Heart right ventricle (tissue), 16 donors: ENCODE measurements around the gene PDZRN4. TPM values are rescaled to one million over a fixed set of nuclear protein-coding genes. Genes with fewer than 3 reads are reported as not detected.

Experiments
- ATAC-seq, 8 donors: fragments of 200-7000 bp; cut with Tn5 transposase; one replicate each; pipeline ENCODE4 v1.9.1; 2020; ENCODE audit warnings: mild to moderate bottlenecking in 8 of 8, moderate library complexity in 8 of 8, moderate number of reproducible peaks in 1 of 8
- DNase-seq, 2 donors: peaks; one replicate each; pipeline ENCODE4 v3.0.0-alpha.2; 2020
- H3K27ac ChIP-seq, 10 donors: fragments of 200-600 bp; sonication (generic) in 2 of 10; one replicate each; pipeline versions ENCODE4 v1.5.0 to v1.8.0; 2020 to 2022; ENCODE audit warnings: mild to moderate bottlenecking in 3 of 10
- H3K27me3 ChIP-seq, 7 donors: fragments of 200-600 bp; one replicate each; pipeline ENCODE4 v1.8.0; 2021 to 2022; ENCODE audit warnings: mild to moderate bottlenecking in 2 of 7
- H3K36me3 ChIP-seq, 9 donors: fragments of 200-600 bp; sonication (generic) in 1 of 9; one replicate each; pipeline versions ENCODE4 v1.5.0 to v1.8.0; 2020 to 2022; ENCODE audit warnings: mild to moderate bottlenecking in 2 of 9
- H3K4me1 ChIP-seq, 9 donors: fragments of 200-600 bp; sonication (generic) in 1 of 9; one replicate each; pipeline versions ENCODE4 v1.5.0 to v1.8.0; 2020 to 2022; ENCODE audit warnings: mild to moderate bottlenecking in 4 of 9
- H3K4me3 ChIP-seq, 10 donors: fragments of 200-600 bp; sonication (generic) in 2 of 10; one replicate each; pipeline versions ENCODE4 v1.5.0 to v1.8.0; 2020 to 2022; ENCODE audit warnings: mild to moderate bottlenecking in 7 of 10, moderate library complexity in 2 of 10
- H3K9me3 ChIP-seq, 11 donors: fragments of 200-600 bp in 10 of 11; sonication (generic) in 2 of 11; one replicate each; pipeline versions ENCODE4 v1.5.0 to v1.8.0; 2013 to 2022; ENCODE audit warnings: mild to moderate bottlenecking in 2 of 11, control low read depth in 1 of 11, moderate library complexity in 1 of 11
- WGBS, 2 donors: extraction: QIAGEN DNeasy Blood & Tissue Kit; methylation state at CpG; one replicate each; pipeline ENCODE4 v1.1.7; 2013; ENCODE audit warnings: inconsistent platforms in 1 of 2; 5-methylcytosine and 5-hydroxymethylcytosine counted together
- intact Hi-C, 10 donors: fragments of 100-400 bp; cut with DNase I; formaldehyde crosslinking; loops; one replicate each; pipeline versions ENCODE4 v1.11.1 to v1.14.2; 2022
- polyA plus RNA-seq, 2 donors: library from polyadenylated mRNA; stranded (reverse); fragments of 200-250 nt; gene quantifications; one replicate each; pipeline ENCODE4 v1.2.3, GENCODE V29; 2013
- total RNA-seq, 10 donors: library from RNA; stranded (reverse); fragmentation: NEBNext Ultra II Directional in 3 of 10; extraction: Animal tissue kit (Norgen Biotek cat#: 25700) in 3 of 10; gene quantifications; one replicate each; pipeline versions ENCODE4 v1.2.1 to v1.2.4, GENCODE V29; 2021 to 2023
- TF ChIP-seq, protein P1 (sequence below), 9 donors: fragments of 200-600 bp; sonication (generic) in 2 of 9; IDR thresholded peaks; one replicate each; pipeline versions ENCODE4 v1.5.0 to v1.8.0; 2021 to 2022; ENCODE audit warnings: antibody characterized with exemption in 9 of 9, mild to moderate bottlenecking in 5 of 9, moderate library complexity in 1 of 9
- donor health status: Arrhythmogenic right ventricular cardiomyopathy.
- donor health status: ischemic (EF 13 %, LVEDD 7.1; RV severe dilation, severe dysfunction).
- donor health status: healthy with polysubstance abuse.
- donor health status: DM: no; HTN: yes; CAD: no.
- donor health status: DM: no; HTN: no; CAD: no.
- donor health status: ischemic (EF 25% LVEDD 6.9; RV normal size, moderate dysfunction).
- donor health status: ischemic (EF 25% LVEDD 5.7; RV mildly dilated, moderate dysfunction).
- donor health status: healthy.
- donor health status: DM: yes; HTN: yes; CAD: no.
- donor health status: Ischemic cardiomyopathy.
- donor health status: ischemic (EF 35%, LVEDD 5.7; RV mildly dilated, moderate dysfunction).
- donor health status: nonischemic (EF 11% LVEDD 7.7; RV severe dilation, severe dysfunction).
- donor health status: DM: yes; HTN: yes; CAD: no.
- donor health status: PGD.
- donor health status: ischemic (EF 29% LVEDD 5.4; RV normal size, mild dysfunction).
- donor health status: nonischemic (EF 23%, LVEDD 6.1; RV moderate dilation, normal function).

PDZRN4 gene
- total and polyA plus RNA-seq, 12 donors: 0.04 to 0.28 (median 0.15) TPM; not detected in 5

DNA sequence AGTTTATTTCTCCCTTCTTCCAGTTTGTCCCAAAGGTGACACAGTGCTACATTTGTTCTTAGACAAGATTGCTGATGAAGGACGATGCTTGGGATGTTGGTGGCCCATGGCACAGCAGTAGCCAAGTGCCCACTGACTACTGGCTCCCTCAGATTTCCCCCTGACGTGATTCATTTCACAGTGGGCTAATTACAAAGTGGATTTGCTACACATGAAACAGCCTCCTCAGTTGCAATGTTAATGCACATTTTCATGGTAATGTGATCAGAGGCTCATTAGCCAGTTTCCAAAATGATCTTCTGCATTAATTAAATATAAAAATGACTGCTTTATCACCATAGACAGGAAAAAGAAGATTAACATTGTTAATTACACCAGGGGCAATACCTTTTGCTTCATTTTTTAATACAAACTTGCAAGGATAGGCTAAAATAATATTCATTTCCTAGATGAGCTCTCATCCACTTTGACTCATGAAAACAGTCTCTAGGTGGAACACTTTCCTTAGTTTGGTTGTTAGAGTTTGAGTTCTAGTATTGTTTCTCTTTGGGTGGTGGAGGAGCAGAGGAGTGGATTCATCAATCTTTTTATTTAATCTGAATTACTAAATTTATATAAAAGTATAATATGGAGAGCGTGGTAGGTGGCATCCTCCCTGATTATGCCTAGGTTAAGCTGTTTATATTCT, 250.9 kb downstream of the PDZRN4 start:
- Histone ChIP-seq H3K27ac (no peak overlapping the region), H3K4me3 (no peak overlapping the region), H3K9me3 (no peaks in the 10 kb centered on the region), H3K27me3 (peaks cover 0 to 4% (median 0%) of the 10 kb centered on the region in 7 donors), H3K36me3 (no peaks in the 10 kb centered on the region), H3K4me1 (no peaks in the 10 kb centered on the region)
- intact Hi-C loops: no loop called here
- WGBS, 2 donors: 87% methylated on average over 3 of the region's 3 CpGs
- TF ChIP-seq, protein P1, sequence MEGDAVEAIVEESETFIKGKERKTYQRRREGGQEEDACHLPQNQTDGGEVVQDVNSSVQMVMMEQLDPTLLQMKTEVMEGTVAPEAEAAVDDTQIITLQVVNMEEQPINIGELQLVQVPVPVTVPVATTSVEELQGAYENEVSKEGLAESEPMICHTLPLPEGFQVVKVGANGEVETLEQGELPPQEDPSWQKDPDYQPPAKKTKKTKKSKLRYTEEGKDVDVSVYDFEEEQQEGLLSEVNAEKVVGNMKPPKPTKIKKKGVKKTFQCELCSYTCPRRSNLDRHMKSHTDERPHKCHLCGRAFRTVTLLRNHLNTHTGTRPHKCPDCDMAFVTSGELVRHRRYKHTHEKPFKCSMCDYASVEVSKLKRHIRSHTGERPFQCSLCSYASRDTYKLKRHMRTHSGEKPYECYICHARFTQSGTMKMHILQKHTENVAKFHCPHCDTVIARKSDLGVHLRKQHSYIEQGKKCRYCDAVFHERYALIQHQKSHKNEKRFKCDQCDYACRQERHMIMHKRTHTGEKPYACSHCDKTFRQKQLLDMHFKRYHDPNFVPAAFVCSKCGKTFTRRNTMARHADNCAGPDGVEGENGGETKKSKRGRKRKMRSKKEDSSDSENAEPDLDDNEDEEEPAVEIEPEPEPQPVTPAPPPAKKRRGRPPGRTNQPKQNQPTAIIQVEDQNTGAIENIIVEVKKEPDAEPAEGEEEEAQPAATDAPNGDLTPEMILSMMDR (IDR thresholded peaks at IDR 0.05): peak in 1 of 9 donors; percentile 11
- ATAC-seq: no peak
- DNase-seq: no peak

DNA sequence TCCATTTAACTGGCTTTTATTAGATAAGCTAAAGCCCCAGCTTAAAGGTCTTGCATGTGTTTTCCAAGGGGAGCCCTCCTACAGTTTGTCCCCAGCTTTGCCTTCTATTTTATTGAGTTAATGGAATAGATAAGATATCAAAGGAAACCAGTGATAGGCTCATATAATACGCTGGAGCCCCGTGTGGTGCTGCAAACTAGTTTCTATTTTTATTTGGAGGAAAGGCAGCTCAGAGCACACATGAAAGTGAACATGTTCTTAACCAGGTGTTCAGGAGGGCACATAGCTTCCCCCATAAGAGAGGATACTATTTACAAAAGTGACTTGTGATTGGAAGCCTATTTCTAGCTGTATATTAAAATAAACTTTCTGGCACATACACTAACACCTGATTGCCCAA, 251.7 kb downstream of the PDZRN4 start:
- Histone ChIP-seq H3K27ac (no peak overlapping the region), H3K4me1 (no peaks in the 10 kb centered on the region), H3K36me3 (no peaks in the 10 kb centered on the region), H3K27me3 (peaks cover 0 to 4% (median 0%) of the 10 kb centered on the region in 7 donors), H3K4me3 (no peak overlapping the region), H3K9me3 (no peaks in the 10 kb centered on the region)
- TF ChIP-seq, protein P1 (IDR thresholded peaks at IDR 0.05): no peak
- WGBS, 2 donors: 26 to 28% methylated on average over 2 of the region's 2 CpGs
- intact Hi-C loops: no loop called here
- ATAC-seq (no peak), DNase-seq (no peak)

DNA sequence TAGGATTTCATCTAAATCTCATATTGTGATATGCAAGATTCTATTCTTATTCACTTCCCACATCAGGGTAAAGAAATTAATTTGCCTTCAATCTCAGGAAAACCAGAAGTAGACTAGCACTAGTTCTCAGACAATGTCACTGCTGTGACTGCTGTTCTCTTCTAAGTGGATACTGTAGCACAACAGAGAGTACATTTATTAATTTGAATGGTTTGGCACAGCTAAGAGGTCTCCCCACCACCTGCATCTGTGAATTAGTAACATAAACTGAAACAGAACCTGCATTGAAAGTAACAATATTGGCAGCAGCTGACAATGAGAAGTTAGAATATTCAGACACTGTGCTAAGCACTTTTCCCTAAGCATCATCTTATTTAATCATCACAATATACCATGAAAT, 253.1 kb downstream of the PDZRN4 start:
- Histone ChIP-seq H3K4me3 (no peak overlapping the region), H3K4me1 (no peaks in the 10 kb centered on the region), H3K27ac (no peak overlapping the region), H3K27me3 (peaks cover 0 to 4% (median 0%) of the 10 kb centered on the region in 7 donors), H3K36me3 (no peaks in the 10 kb centered on the region), H3K9me3 (no peaks in the 10 kb centered on the region)
- ATAC-seq: no peak
- intact Hi-C loops: no loop called here
- DNase-seq: no peak
- TF ChIP-seq, protein P1 (IDR thresholded peaks at IDR 0.05): no peak

DNA sequence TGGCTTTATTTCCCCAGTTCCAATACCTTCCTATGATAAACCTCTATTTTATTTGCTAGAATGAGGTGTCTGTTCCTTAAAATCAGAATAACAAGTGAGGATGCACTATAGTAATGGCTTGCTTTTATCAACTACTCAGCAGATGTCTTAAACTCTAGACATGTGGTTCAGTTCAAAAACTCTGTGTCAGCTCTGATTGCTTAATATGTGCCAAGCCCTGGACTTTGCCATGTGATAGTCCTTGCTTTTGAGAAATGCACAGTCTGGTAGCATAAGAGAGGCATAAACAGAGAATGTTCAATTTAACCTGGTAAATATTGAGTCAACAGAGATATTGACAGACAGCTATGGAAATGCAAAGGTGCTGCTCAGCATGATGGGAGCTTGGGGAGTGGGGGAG, 254.8 kb downstream of the PDZRN4 start:
- TF ChIP-seq, protein P1 (IDR thresholded peaks at IDR 0.05): no peak

More for the DNA sequence above, 254.8 kb downstream of the PDZRN4 start:
- Histone ChIP-seq H3K4me1 (no peaks in the 10 kb centered on the region), H3K27ac (no peak overlapping the region), H3K27me3 (peaks cover 0 to 4% (median 0%) of the 10 kb centered on the region in 7 donors), H3K36me3 (no peaks in the 10 kb centered on the region), H3K4me3 (no peak overlapping the region), H3K9me3 (no peaks in the 10 kb centered on the region)
- no peak for DNase-seq
- intact Hi-C loops: no loop called here
- no peak for ATAC-seq
